Keratinocyte (primary cell): Measurements from ENCODE around the gene DUS4L.

Source experiments
- EZH2 ChIP-seq: IDR thresholded peaks from one replicate; pipeline ENCODE4 v1.6.1; 2012; ENCODE audit warnings: inconsistent platforms, mild to moderate bottlenecking, low read length, moderate library complexity
- TF ChIP-seq, protein P1 (sequence below), 3 experiments: IDR thresholded peaks in 1 of 3; conservative IDR thresholded peaks in 1 of 3; optimal IDR thresholded peaks in 1 of 3; 2 replicates in 2 of 3; 3 replicates in 1 of 3; pipeline versions ENCODE3 to v1.5.1; 2011; ENCODE audit warnings: low read length in 3 of 3, mild to moderate bottlenecking in 3 of 3, moderate library complexity in 2 of 3, control low read depth in 1 of 3, inconsistent platforms in 1 of 3; ENCODE audit not compliant: insufficient read depth in 2 of 3; ENCODE audit errors: extremely low read depth in 1 of 3

DNA sequence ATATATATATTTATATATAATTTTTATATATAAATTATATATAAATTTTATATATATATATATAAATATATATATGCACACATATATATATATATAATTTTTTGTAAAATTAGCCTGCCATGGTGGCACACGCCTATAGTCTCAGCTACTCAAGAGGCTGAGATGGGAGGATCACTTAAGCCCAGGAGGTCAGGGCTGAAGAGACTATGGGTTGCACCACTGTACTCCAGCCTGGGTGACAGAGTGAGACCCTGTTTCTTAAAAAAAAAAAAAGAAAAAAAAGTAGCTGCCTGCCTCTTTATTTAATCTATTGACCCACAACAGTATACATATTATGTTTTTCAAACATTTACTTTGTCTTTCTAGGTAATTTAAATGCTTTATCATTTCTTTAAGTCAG, 35.5 kb downstream of the DUS4L start:
- TF ChIP-seq, protein P1, sequence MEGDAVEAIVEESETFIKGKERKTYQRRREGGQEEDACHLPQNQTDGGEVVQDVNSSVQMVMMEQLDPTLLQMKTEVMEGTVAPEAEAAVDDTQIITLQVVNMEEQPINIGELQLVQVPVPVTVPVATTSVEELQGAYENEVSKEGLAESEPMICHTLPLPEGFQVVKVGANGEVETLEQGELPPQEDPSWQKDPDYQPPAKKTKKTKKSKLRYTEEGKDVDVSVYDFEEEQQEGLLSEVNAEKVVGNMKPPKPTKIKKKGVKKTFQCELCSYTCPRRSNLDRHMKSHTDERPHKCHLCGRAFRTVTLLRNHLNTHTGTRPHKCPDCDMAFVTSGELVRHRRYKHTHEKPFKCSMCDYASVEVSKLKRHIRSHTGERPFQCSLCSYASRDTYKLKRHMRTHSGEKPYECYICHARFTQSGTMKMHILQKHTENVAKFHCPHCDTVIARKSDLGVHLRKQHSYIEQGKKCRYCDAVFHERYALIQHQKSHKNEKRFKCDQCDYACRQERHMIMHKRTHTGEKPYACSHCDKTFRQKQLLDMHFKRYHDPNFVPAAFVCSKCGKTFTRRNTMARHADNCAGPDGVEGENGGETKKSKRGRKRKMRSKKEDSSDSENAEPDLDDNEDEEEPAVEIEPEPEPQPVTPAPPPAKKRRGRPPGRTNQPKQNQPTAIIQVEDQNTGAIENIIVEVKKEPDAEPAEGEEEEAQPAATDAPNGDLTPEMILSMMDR (optimal IDR thresholded peaks at IDR 0.05 in 1 of 3, IDR thresholded peaks at IDR 0.05 in 1 of 3, conservative IDR thresholded peaks at IDR 0.05 in 1 of 3; ENCODE audit: extremely low read depth in 1 of 3, insufficient read depth in 2 of 3, low read length in 3 of 3), result no peak
- TF ChIP-seq EZH2, result no peak
